Brain microvascular endothelial cell (primary cell): ENCODE measurements around the gene ADAM30.

Experiments used
- DNase-seq: peaks from one replicate; pipeline ENCODE4 v3.0.0-alpha.2; 2020
- H3K27ac ChIP-seq: fragments of 250-450 bp; sonication (Bioruptor Pico); 2 replicates; pipeline ENCODE4 v1.5.1; 2020; ENCODE audit warnings: mild to moderate bottlenecking, moderate library complexity
- H3K27me3 ChIP-seq: fragments of 250-450 bp; sonication (Bioruptor Pico); replicated peaks from 2 replicates; pipeline ENCODE4 v1.5.1; 2020; ENCODE audit warnings: mild to moderate bottlenecking
- H3K36me3 ChIP-seq: fragments of 250-450 bp; sonication (Bioruptor Pico); replicated peaks from 2 replicates; pipeline ENCODE4 v1.5.1; 2020; ENCODE audit warnings: mild to moderate bottlenecking
- H3K4me3 ChIP-seq: 2 replicates; pipeline ENCODE4 v1.5.1; 2011; ENCODE audit warnings: low read depth, mild to moderate bottlenecking, control low read depth, low read length, moderate library complexity
- in situ Hi-C: cut with HindIII; loops from 2 replicates; pipeline ENCODE4 v1.10.0; 2017; ENCODE audit warnings: low sequenced_read_pairs, low pct_ligation_motif_present
- TF ChIP-seq, protein P1 (sequence below): IDR thresholded peaks from 2 replicates; pipeline ENCODE4 v1.5.1; 2011; ENCODE audit warnings: low read depth, mild to moderate bottlenecking, moderate library complexity, low read length, control low read depth, inconsistent platforms; ENCODE audit errors: missing control alignments

Gene ADAM30

DNA sequence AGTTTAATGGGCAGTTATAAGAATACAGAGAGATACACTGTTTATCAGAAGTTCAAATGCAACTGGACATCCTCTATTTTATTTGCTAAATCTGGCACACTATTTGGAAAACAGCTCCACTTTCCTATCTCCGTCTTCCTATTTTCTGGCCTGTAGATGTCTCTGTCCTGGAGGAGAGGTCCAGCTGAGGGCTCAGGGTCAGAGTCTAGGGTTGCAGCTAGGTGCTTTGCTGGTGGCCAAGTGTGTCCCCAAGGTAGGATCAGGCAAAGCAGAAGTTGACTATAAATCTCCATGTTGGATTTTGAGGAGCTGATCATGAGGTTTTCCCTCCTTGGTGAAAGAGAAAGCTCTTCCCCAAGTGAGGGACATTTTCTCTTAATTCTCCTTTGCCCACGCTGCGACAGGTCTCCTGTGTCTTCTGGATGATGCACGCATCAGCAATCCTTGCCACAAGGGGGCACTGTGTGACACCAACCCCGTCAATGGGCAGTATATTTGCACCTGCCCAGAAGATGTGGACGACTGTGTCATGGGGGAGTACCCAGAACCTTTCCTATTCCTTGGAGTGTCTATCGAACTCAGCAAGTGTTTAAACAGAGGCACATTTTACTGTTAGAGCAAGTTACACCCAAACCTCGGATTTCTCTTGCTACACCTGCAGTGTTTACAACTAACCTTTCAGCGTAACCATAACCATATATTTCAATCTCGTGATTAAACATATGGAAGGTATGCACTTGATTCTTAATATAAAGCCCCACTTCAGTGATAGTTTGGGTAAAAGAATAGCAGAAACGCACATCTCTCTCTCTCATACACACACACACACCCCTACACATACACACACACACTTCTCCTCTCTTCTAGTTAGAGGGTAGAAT is 10.2 kb downstream of the ADAM30 start:
- Histone ChIP-seq H3K4me3 (no peak overlapping the region), H3K36me3 (no peaks in the 10 kb centered on the region), H3K27ac (no peak overlapping the region), H3K27me3 (no peaks in the 10 kb centered on the region)
- DNase-seq = peak; percentile 53
- TF ChIP-seq, protein P1, sequence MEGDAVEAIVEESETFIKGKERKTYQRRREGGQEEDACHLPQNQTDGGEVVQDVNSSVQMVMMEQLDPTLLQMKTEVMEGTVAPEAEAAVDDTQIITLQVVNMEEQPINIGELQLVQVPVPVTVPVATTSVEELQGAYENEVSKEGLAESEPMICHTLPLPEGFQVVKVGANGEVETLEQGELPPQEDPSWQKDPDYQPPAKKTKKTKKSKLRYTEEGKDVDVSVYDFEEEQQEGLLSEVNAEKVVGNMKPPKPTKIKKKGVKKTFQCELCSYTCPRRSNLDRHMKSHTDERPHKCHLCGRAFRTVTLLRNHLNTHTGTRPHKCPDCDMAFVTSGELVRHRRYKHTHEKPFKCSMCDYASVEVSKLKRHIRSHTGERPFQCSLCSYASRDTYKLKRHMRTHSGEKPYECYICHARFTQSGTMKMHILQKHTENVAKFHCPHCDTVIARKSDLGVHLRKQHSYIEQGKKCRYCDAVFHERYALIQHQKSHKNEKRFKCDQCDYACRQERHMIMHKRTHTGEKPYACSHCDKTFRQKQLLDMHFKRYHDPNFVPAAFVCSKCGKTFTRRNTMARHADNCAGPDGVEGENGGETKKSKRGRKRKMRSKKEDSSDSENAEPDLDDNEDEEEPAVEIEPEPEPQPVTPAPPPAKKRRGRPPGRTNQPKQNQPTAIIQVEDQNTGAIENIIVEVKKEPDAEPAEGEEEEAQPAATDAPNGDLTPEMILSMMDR = peak; percentile 90
- in situ Hi-C loops = no loop called here

DNA sequence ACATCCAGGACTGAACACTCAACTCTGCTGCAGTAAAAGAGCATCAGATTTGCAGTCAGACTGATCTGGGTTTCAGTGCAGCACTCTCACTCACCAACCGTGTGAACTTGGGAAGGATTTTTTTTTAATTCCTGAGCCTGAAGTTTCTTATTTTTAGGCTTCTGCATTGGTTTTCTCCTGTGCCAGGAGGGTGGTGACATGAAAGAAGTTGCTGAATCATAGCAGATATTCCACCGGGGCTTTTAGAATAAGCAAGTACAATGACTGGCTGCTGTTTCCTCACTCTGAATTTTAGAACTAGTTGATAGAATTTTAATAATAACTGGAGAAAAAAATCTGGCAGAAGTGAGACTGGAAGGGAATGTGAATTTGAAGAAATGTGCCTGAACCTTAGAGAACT is 11.6 kb downstream of the ADAM30 start:
- Histone ChIP-seq H3K27ac (no peak overlapping the region), H3K27me3 (no peaks in the 10 kb centered on the region), H3K4me3 (no peak overlapping the region), H3K36me3 (no peaks in the 10 kb centered on the region)
- DNase-seq = no peak
- in situ Hi-C loops = no loop called here
- TF ChIP-seq, protein P1 = no peak

DNA sequence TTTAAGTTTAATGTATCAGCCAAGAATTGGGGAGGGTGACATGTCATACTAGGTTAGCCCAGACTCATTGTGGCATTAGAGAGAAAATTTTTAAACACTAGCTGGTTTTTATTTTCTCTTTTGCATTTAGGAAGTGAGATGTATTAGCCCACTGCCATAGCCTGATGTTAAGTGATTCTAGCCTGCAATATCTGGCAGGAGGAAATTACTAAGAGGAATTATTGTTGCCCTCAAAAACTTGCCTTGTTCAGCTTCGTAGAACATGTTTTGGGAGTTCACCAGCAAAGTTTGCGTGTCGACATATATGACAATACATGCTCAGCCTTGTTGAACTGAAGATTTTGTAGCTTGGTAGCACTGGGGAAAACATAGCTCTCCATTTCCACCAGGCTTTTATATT is 12.5 kb downstream of the ADAM30 start:
- H3K27ac ChIP-seq = no peak overlapping the region
- in situ Hi-C loops = no loop called here
- no peaks in the 10 kb centered on the region for H3K27me3 ChIP-seq
- no peak for DNase-seq
- H3K4me3 ChIP-seq = no peak overlapping the region
- TF ChIP-seq, protein P1 = no peak
- no peaks in the 10 kb centered on the region for H3K36me3 ChIP-seq

DNA sequence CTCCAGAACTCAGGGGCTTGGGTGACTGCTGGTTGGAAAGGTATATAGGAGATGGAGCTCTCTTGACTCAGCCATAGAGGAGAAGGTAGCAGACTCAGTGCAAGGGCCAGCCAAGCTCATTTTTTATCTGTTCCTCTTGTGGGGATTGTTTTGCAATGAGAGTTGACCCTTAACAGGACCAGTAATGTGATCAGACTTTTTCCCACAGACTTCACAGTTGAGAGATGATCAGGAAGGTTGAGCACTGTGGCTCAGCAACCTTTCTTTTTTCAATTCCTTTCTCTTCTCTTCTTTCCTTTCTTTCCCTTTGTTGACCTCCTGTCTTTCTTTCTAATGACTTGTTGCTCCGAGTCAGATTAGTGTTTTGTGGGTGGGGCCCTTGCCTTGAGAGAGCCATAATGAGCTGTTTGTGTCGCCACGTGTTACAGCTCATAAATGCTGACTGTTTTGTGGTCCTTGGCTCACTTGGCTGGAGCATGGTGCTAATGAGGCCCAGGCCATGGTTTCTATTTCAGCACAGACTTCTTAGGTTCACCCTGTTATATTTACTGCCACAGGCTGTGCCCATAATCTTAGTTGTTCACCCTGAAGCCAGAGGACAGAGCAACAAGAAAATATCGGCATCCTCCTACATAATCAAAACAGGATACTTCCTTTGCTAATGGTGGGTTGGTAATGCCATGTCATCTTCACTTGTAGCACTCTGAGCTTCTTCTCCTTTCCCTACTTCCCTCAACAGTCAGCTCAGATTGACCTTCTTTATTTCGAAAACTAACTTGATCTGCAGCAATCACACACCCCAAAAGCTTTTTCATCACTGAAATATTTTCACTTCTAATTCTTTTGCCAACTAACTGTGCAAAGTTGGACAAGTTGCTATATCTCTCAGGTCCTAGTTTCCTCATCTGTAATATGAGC is 13.9 kb downstream of the ADAM30 start:
- Histone ChIP-seq H3K27me3 (no peaks in the 10 kb centered on the region), H3K36me3 (no peaks in the 10 kb centered on the region), H3K4me3 (no peak overlapping the region), H3K27ac (no peak overlapping the region)
- TF ChIP-seq, protein P1 = no peak
- DNase-seq = no peak
- in situ Hi-C loops = no loop called here

DNA sequence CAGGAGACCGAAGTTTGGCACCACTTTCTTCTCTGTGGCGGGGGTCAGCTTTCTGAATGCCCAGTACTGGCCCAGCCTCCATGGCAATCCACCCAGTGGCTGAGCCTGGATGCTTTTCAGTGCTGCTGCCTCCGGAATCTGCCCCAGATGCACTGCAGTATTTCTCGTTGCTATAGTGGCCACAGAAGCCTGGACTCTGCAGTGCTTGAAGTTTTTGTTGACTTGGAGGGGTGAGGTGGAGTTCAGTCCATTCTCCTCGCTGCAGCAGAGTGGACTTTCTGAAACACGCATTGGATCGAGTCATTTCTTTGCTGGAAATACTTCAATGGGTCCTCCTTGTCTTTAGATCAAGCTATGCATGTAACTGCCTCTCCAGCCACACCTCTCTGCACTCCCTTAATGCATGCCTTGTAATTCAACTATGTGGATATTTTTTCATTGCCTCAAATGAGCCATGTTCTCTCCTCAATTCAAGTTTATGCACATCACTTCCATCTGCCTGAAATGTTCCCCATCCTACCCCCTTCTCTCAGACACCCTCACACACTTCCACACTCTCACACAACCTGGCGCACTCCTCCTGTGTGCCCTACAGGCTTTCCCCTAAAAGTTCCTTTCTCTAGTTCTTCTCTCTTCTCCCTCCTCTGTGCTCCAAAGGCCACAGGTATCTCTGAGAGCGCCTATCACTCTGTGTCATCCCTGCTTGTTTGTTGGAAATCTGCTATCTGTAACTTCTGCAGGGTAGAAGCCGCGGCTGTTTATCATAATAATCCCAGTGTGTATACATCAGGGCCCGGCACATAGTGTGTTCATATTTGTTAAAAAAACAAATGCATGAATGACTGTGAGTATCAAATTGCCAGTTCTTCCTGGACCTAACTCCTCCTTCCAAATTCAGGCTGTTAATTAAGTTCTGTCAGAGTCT is 16.5 kb downstream of the ADAM30 start:
- in situ Hi-C loops = no loop called here
- DNase-seq = no peak
- Histone ChIP-seq H3K36me3 (no peaks in the 10 kb centered on the region), H3K4me3 (no peak overlapping the region), H3K27me3 (no peaks in the 10 kb centered on the region), H3K27ac (no peak overlapping the region)
- TF ChIP-seq, protein P1 = no peak
